NCI-H345 (cell line): Measurements from ENCODE around the gene APCDD1L.

Experiments used
- DNase-seq: peaks from one replicate; lab custom pipeline; 2025; lab: John Stamatoyannopoulos, UW

Gene APCDD1L

GRCh38 chr20:58515233-58516212 lies at the start of gene APCDD1L:
APCDD1L (minus strand) TSS chr20:58515399; CDS start chr20:58514707, 692 bp downstream.
- DNase-seq: no peak

DNA sequence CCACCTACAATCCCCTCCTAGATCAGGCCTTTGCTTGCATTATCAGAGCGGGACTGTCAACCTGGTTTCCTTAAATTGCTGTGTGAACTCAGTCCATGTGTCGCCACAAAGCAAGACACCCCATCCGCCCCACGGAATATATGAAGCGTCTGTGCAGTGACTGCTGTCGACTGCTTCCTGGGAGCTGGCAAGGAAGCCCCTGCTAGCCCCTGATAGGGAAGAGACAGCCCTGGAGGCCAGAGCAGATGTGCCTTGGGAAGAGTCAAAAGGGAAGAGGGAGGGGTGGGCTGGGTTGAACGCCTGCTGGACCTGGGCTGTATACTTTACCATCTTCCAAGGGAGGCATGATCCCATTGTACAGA lies 44.1 kb upstream of the APCDD1L start:
- no peak for DNase-seq

- no peak for DNase-seq
These were observed 43.5 kb upstream of the APCDD1L start for GRCh38 chr20:58558486-58559367.

GRCh38 chr20:58557733-58558342 lies 42.6 kb upstream of the APCDD1L start:
- no peak for DNase-seq

DNA sequence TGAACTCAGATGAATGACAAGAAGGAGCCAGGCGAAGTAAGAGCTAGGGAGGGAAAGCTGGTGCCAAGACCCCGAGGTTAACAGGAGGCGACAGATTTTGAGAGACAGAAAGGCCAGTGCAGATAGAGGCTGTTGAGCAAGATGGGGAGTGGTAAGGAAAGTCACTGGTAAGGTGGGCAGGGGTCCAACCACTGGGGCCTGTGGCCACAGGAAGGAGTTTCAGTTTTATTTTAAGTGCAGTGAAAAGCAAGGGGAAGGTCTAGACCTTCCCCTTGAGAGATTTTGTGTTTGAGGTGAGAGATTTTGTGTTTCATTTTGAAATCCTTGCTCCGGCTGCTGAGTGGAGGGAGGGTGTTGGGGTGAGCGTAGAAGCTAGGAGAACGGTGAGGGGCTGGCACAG lies 41.8 kb upstream of the APCDD1L start:
- no peak for DNase-seq

DNA sequence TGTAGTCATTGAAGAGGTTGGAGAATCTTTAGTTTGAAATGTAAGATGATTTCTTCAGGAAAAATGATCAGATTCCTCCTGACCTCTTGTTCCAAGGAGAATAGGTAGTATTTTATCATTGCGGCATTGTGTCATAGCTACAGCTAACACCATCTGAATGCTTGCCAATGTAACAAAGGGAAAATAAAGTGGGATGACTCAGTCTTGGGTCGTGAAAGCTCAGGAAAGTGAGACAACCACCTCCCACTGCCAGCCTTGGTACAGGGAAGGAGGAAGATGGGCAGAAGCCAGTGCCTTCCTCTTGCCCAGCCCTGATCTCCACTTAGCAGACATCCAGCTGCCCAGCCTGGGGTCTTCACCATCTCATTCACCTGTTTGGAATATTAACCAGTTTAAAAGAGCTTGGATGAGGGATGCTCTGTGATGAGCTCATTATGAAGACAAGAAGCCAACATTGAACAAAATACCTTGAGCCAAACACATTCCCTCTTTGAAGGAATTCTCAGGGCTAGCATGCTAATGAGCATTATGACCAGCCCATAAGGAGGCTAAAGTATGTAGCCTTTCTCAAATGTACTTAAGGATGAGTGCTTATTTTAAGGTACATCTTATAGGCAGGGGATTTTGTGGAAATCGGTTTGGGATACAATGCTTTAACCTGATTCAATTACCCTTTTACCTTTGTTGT lies 40.0 kb upstream of the APCDD1L start:
- DNase-seq: no peak

DNA sequence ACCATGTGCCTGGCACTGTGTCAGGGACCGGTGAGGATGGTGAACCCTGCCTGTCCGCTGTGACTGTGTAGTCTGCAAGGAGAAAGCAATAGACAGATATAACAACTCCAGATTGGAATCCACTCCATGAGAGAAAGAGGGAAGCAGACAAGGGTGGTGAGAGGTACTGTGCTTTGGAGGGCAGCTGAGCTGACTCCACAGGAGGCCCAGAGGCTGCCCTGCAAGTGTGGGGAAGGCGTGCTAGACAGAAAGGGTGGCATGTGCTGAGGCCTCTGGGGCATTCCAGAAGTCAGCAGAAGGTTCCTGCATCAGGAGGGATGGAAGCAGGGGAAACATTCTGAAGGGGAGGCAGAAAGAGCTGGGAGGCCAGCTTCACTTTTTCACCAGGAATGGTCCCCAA lies 39.3 kb upstream of the APCDD1L start:
- no peak for DNase-seq

DNA sequence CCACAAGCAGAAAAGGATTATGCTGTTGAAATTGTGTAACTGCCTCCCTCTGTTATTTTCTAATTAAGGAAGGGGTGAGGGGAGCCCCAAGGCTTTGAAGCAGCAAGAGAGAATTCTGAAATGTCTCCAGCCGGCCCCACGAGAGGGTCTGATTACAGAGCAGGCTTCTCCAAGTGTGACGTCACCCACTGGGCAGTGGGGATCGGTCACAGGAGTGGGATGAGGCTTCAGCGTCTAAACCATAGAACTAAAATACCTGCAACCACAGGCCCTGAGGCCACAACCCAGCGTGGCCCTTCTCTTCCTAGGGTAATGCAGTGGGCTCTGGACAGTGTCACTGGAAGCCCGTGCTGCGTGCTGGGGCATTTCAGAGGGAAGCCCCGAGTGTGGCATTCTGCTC lies 38.6 kb upstream of the APCDD1L start:
- no peak for DNase-seq

DNA sequence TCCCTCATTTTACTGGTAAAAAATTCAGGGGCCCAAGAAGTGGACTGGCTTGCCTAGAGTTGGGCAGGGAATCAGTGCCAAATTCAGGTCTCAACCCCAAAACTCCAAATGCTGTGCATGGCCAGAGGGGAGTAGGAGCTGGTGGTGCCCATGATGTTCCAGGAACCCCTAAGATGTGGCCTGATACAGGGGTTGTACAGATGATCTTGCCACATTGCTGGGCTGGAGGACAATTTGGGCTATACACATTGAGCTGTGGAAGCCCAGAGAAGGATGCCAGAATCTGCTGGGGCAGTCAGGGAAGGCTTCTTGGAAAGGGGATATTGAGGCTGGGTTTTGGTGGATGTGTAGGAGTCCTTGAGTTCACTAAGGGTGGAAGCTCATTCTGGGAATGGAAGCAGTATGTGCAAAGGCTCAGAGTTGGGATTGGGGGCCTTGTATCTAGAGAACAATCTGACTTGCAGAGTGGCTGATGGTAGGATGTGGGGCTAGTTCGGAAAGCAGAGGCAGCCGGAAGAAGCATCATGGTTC lies 38.0 kb upstream of the APCDD1L start:
- no peak for DNase-seq

- DNase-seq: no peak
These were observed 37.3 kb upstream of the APCDD1L start for GRCh38 chr20:58552366-58552934.

- no peak for DNase-seq
These were observed 36.4 kb upstream of the APCDD1L start for GRCh38 chr20:58551631-58552030.

DNA sequence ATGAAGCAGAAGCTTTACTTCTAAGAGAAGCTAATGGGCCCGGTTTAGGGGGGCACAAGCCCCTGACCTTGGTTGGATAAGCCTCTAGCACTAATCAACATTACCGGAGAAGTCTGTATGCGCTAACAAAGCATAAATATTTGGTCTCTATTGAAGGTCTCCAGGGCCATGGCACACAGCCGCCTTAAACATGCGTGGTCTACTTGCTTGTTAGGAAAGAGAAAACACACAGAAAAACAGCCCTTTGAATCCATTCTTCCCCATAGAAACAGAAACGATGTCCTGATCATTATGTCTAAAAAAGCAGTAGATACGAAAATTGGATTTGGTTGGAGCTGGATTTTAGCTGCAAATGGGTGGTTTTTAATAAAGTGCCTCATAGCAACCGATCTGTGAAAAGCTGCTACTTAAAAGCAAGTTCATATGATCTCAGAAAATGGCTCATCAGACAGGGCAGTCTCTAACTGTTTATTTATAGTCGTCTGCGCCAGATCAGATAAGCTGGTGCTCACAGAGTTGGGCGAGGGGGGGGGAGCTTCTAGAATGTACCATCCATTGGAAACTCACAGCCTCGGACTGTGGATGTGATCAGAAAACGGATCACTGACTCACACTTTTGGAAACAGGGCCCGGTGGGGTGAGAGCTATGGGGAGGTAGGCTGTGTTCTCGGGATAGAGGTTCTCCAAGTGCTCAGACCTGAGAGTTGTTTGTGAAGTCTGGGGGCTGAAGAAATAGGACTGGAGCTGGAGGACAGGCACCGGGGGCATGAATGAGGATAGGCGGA lies 35.3 kb upstream of the APCDD1L start:
- no peak for DNase-seq

DNA sequence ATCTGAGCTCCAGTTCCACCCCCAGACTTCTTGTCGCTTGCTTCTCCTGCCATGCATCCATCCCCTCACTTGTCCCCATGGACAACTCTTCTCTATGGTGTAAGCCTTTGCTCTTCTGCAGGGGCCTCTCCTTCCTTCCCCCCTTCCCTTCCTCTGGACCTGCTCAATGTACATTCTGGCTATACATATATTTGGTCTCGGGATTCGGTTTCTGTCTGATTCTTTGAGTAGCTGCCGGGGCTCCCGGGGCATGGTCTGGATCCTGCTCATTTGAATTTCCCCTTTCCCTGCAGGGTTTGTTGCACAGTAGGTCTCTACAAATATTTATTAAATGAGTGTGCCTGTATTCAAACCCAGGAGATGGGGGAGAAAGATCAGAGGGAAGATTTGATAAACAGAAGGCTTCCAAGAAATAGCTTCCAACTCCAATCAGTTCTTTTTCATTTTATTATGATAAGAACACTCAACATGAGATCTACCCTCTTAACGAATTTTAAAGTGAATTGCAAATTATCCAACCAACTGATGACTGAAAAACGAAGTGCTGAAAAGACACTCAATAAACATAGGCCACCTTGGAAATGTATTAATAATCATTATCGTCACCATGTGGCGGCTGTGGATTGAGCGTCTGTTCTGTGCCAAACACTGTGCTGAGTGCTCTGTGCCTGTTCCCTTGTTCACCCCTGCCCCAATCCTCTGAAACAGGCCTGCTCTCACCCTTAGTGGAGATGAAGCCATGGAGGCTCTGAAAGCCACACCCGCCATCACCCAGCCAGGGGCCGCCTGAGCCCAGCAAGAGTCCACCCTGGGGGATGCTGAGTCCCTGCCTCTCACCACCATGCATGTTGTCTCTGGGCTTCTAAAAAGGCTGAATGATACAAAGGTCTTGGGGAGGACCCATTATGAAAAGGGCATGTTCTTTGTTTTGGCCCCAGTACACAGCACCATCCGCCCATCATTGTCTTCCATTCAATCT lies 34.3 kb upstream of the APCDD1L start:
- no peak for DNase-seq

- no peak for DNase-seq
These were observed 32.6 kb upstream of the APCDD1L start for GRCh38 chr20:58547623-58548475.

GRCh38 chr20:58546756-58547622 lies 31.8 kb upstream of the APCDD1L start:
- no peak for DNase-seq

- no peak for DNase-seq
These were observed 31.2 kb upstream of the APCDD1L start for GRCh38 chr20:58546416-58546711.
